Mononuclear cell (primary cell): Measurements from ENCODE around the gene SLC22A23. TPM values are rescaled to one million over a fixed set of nuclear protein-coding genes. Genes with fewer than 3 reads are reported as not detected.

Experiments
- H3K27me3 ChIP-seq: 2 replicates; pipeline ENCODE4 v1.6.0; 2011; ENCODE audit warnings: low read length, control low read depth; ENCODE audit not compliant: insufficient read depth
- H3K4me1 ChIP-seq: 2 replicates; pipeline ENCODE4 v1.5.1; 2011; ENCODE audit warnings: mild to moderate bottlenecking, low read length, control low read depth; ENCODE audit not compliant: insufficient read depth
- H3K4me3 ChIP-seq: 2 replicates; pipeline ENCODE4 v1.5.1; 2011; ENCODE audit warnings: mild to moderate bottlenecking, low read length, moderate library complexity
- H3K9me3 ChIP-seq: 2 replicates; pipeline ENCODE4 v1.5.1; 2011; ENCODE audit warnings: low read depth, mild to moderate bottlenecking, control low read depth, low read length
- total RNA-seq: library from RNA; depleted of rRNA; stranded (reverse); fragments of >200 nt; gene quantifications from one replicate; pipeline ENCODE4 v1.2.3, GENCODE V29; 2012

The SLC22A23 gene
- total RNA-seq, 1 donor: 6.0 TPM

- no peaks in the 10 kb centered on the region for H3K9me3 ChIP-seq
- H3K27me3 ChIP-seq: no peaks in the 10 kb centered on the region
- no peak overlapping the region for H3K4me3 ChIP-seq
- no peaks in the 10 kb centered on the region for H3K4me1 ChIP-seq
Observed at GRCh38 chr6:3410385-3411360, 46.2 kb downstream of the SLC22A23 start.

GRCh38 chr6:3409699-3410384, 47.0 kb downstream of the SLC22A23 start:
- Histone ChIP-seq H3K4me3 (no peak overlapping the region), H3K27me3 (no peaks in the 10 kb centered on the region), H3K4me1 (no peaks in the 10 kb centered on the region), H3K9me3 (no peaks in the 10 kb centered on the region)

GRCh38 chr6:3408665-3409064, 48.2 kb downstream of the SLC22A23 start:
- Histone ChIP-seq H3K9me3 (no peaks in the 10 kb centered on the region), H3K27me3 (no peaks in the 10 kb centered on the region), H3K4me3 (no peak overlapping the region), H3K4me1 (no peaks in the 10 kb centered on the region)

GRCh38 chr6:3407840-3408239, 49.0 kb downstream of the SLC22A23 start:
- Histone ChIP-seq H3K27me3 (no peaks in the 10 kb centered on the region), H3K4me3 (no peak overlapping the region), H3K4me1 (no peaks in the 10 kb centered on the region), H3K9me3 (no peaks in the 10 kb centered on the region)

GRCh38 chr6:3406891-3407809, 49.7 kb downstream of the SLC22A23 start:
- no peaks in the 10 kb centered on the region for H3K4me1 ChIP-seq
- H3K27me3 ChIP-seq: no peaks in the 10 kb centered on the region
- H3K4me3 ChIP-seq: no peak overlapping the region
- H3K9me3 ChIP-seq: no peaks in the 10 kb centered on the region

- Histone ChIP-seq H3K9me3 (no peaks in the 10 kb centered on the region), H3K27me3 (no peaks in the 10 kb centered on the region), H3K4me3 (no peak overlapping the region), H3K4me1 (no peaks in the 10 kb centered on the region)
Observed at GRCh38 chr6:3406362-3406821, 50.5 kb downstream of the SLC22A23 start.

GRCh38 chr6:3405679-3406078, 51.2 kb downstream of the SLC22A23 start:
- Histone ChIP-seq H3K4me3 (no peak overlapping the region), H3K27me3 (no peaks in the 10 kb centered on the region), H3K4me1 (no peaks in the 10 kb centered on the region), H3K9me3 (no peaks in the 10 kb centered on the region)

GRCh38 chr6:3405182-3405518, 51.7 kb downstream of the SLC22A23 start:
- H3K4me3 ChIP-seq: no peak overlapping the region
- no peaks in the 10 kb centered on the region for H3K4me1 ChIP-seq
- no peaks in the 10 kb centered on the region for H3K9me3 ChIP-seq
- H3K27me3 ChIP-seq: no peaks in the 10 kb centered on the region

- no peaks in the 10 kb centered on the region for H3K9me3 ChIP-seq
- H3K4me1 ChIP-seq: no peaks in the 10 kb centered on the region
- H3K4me3 ChIP-seq: no peak overlapping the region
- no peaks in the 10 kb centered on the region for H3K27me3 ChIP-seq
Observed at GRCh38 chr6:3403238-3404173, 53.3 kb downstream of the SLC22A23 start.

- Histone ChIP-seq H3K9me3 (no peaks in the 10 kb centered on the region), H3K4me3 (no peak overlapping the region), H3K4me1 (no peaks in the 10 kb centered on the region), H3K27me3 (no peaks in the 10 kb centered on the region)
Observed at GRCh38 chr6:3402310-3403237, 54.3 kb downstream of the SLC22A23 start.

- no peak overlapping the region for H3K4me3 ChIP-seq
- H3K4me1 ChIP-seq: no peaks in the 10 kb centered on the region
- no peaks in the 10 kb centered on the region for H3K9me3 ChIP-seq
- no peaks in the 10 kb centered on the region for H3K27me3 ChIP-seq
Observed at GRCh38 chr6:3400162-3400561, 56.7 kb downstream of the SLC22A23 start.

GRCh38 chr6:3398755-3399696, 57.8 kb downstream of the SLC22A23 start:
- H3K27me3 ChIP-seq: no peaks in the 10 kb centered on the region
- no peak overlapping the region for H3K4me3 ChIP-seq
- no peaks in the 10 kb centered on the region for H3K9me3 ChIP-seq
- H3K4me1 ChIP-seq: no peaks in the 10 kb centered on the region
